Measurements from ENCODE around the gene CCDC47.

GRCh38 chr17:63783522-63783921 is 10.1 kb upstream of the CCDC47 start:
- no peak for TF ChIP-seq CTCF (tag by site-specific recombination; IDR thresholded peaks at IDR 0.05)
- no peak for TF ChIP-seq SP2 (tag by site-specific recombination; IDR thresholded peaks at IDR 0.05)
- no peak for TF ChIP-seq PRDM1 (tag by site-specific recombination; IDR thresholded peaks at IDR 0.05)
- TF ChIP-seq BCL11B (tag by site-specific recombination; IDR thresholded peaks at IDR 0.05; ENCODE audit: low read depth): no peak
- TF ChIP-seq IKZF3 (tag by site-specific recombination; IDR thresholded peaks at IDR 0.05): no peak
- TF ChIP-seq ELK4 (IDR thresholded peaks at IDR 0.05; ENCODE audit: borderline replicate concordance, low read depth, low read length): no peak
- TF ChIP-seq ZNF138 (tag by site-specific recombination; IDR thresholded peaks at IDR 0.05; ENCODE audit: borderline replicate concordance): no peak
